Mucosa of stomach (tissue), 1 donor: ENCODE measurements around the gene FGFR2.
"Not testable (repeated sequence)": the region's sequence is repeated elsewhere in the genome, so short reads cannot be mapped to it uniquely, and the experiment has no call there.

Experiments
- H3K27me3 ChIP-seq: one replicate; pipeline ENCODE4 v1.7.0; 2013; ENCODE audit warnings: mild to moderate bottlenecking, low read length; ENCODE audit not compliant: control insufficient read depth, insufficient read depth
- H3K36me3 ChIP-seq: one replicate; pipeline ENCODE4 v1.7.0; 2013; ENCODE audit warnings: low read length; ENCODE audit not compliant: control insufficient read depth, insufficient read depth
- H3K4me1 ChIP-seq: one replicate; pipeline ENCODE4 v1.7.0; 2013; ENCODE audit warnings: mild to moderate bottlenecking, low read length; ENCODE audit not compliant: control insufficient read depth, insufficient read depth
- H3K4me3 ChIP-seq: one replicate; pipeline ENCODE4 v1.7.0; 2013; ENCODE audit warnings: low read length
- H3K9ac ChIP-seq: one replicate; pipeline ENCODE4 v1.7.0; 2013; ENCODE audit warnings: mild to moderate bottlenecking, low read length, moderate library complexity
- H3K9me3 ChIP-seq: one replicate; pipeline ENCODE4 v1.7.0; 2013; ENCODE audit warnings: mild to moderate bottlenecking, low read length, moderate library complexity; ENCODE audit not compliant: control insufficient read depth
- donor health status: Pancreatic carcinoma.

The FGFR2 gene

DNA sequence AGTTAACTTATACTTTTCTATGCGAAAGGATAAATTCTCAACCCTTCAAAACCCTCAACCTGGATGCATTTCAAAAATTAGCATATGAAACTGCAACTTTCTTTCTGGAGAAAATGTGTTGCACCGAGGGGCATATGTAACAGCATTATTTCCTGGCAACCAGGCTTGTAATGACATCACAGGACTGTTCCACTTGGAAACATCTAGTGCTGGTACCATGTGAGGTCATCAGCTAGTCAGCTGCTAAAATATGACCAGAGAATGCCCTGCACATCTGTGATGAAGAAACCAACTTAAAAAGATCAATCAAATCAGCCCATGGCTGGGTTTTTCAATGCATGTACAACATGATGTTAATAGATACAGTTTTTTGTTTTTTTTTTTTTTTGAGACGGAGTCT, 40.0 kb downstream of the FGFR2 start:
- no peak overlapping the region for H3K4me3 ChIP-seq

DNA sequence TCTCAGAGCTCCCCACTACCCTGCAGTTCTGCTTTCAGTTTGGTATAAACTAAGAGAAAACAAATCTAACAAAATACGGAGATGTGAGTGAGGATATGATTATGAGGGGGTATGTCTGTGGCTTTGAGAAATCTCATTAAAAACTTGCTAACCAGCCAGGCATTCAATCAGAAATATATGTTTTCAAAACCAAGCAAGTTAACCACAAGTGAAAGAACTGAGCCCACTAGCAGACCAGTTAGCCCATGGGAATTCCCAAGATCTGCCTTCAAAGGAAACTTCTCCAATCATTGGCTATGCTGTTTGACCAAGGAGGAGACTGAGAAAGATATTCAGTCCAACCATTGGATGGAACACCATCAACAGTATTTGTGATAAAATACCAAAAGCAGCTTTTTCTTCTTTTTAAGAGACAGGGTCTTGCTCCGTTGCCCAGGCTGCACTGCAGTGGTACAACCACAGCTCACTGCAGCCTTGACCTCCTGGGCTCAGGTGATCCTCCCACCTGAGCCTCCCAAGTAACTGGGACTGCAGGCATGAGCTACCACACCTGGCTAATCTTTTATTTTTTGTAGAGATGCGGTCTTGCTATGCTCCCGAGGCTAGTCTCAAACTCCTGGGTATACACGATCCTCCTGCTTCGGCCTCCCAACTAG, 41.2 kb downstream of the FGFR2 start:
- Histone ChIP-seq H3K4me3 (no peak overlapping the region), H3K9me3 (no peaks in the 10 kb centered on the region), H3K9ac (no peak overlapping the region), H3K36me3 (no peaks in the 10 kb centered on the region), H3K4me1 (peaks cover 22% of the 10 kb centered on the region), H3K27me3 (no peaks in the 10 kb centered on the region)

More for the DNA sequence above, 40.0 kb downstream of the FGFR2 start:
- H3K4me1 ChIP-seq, result peaks cover 18% of the 10 kb centered on the region
- no peak overlapping the region for H3K9ac ChIP-seq
- no peaks in the 10 kb centered on the region for H3K9me3 ChIP-seq
- H3K27me3 ChIP-seq, result no peaks in the 10 kb centered on the region
- H3K36me3 ChIP-seq, result no peaks in the 10 kb centered on the region

- Histone ChIP-seq H3K9me3 (no peaks in the 10 kb centered on the region), H3K27me3 (no peaks in the 10 kb centered on the region), H3K9ac (no peak overlapping the region), H3K4me1 (peaks cover 22% of the 10 kb centered on the region), H3K36me3 (no peaks in the 10 kb centered on the region), H3K4me3 (no peak overlapping the region)
These were observed 41.8 kb downstream of the FGFR2 start for GRCh38 chr10:121556455-121556854.

GRCh38 chr10:121554916-121555315, 43.3 kb downstream of the FGFR2 start:
- not testable (repeated sequence) for H3K4me3 ChIP-seq, H3K9ac ChIP-seq, H3K9me3 ChIP-seq, H3K27me3 ChIP-seq, H3K36me3 ChIP-seq
- peaks cover 22% of the 10 kb centered on the region for H3K4me1 ChIP-seq

- peaks cover 22% of the 10 kb centered on the region for H3K4me1 ChIP-seq
- no peaks in the 10 kb centered on the region for H3K9me3 ChIP-seq
- H3K36me3 ChIP-seq, result peaks cover 6% of the 10 kb centered on the region
- H3K4me3 ChIP-seq, result no peak overlapping the region
- H3K27me3 ChIP-seq, result no peaks in the 10 kb centered on the region
- no peak overlapping the region for H3K9ac ChIP-seq
These were observed 44.6 kb downstream of the FGFR2 start for GRCh38 chr10:121553511-121554264.

- H3K4me3 ChIP-seq, result no peak overlapping the region
- H3K4me1 ChIP-seq, result peaks cover 22% of the 10 kb centered on the region
- H3K36me3 ChIP-seq, result peaks cover 6% of the 10 kb centered on the region
- H3K9me3 ChIP-seq, result no peaks in the 10 kb centered on the region
- no peaks in the 10 kb centered on the region for H3K27me3 ChIP-seq
- H3K9ac ChIP-seq, result no peak overlapping the region
These were observed 45.5 kb downstream of the FGFR2 start for GRCh38 chr10:121552746-121553145.

GRCh38 chr10:121551210-121551885, 46.9 kb downstream of the FGFR2 start:
- peaks cover 6% of the 10 kb centered on the region for H3K36me3 ChIP-seq
- no peaks in the 10 kb centered on the region for H3K9me3 ChIP-seq
- H3K4me3 ChIP-seq, result no peak overlapping the region
- no peak overlapping the region for H3K9ac ChIP-seq
- H3K27me3 ChIP-seq, result no peaks in the 10 kb centered on the region
- peaks cover 22% of the 10 kb centered on the region for H3K4me1 ChIP-seq

GRCh38 chr10:121544301-121544869, 53.9 kb downstream of the FGFR2 start:
- no peaks in the 10 kb centered on the region for H3K9me3 ChIP-seq
- H3K4me1 ChIP-seq, result peaks cover 7% of the 10 kb centered on the region
- peaks cover 3% of the 10 kb centered on the region for H3K36me3 ChIP-seq
- H3K4me3 ChIP-seq, result no peak overlapping the region
- H3K9ac ChIP-seq, result no peak overlapping the region
- H3K27me3 ChIP-seq, result no peaks in the 10 kb centered on the region

GRCh38 chr10:121543545-121543944, 54.7 kb downstream of the FGFR2 start:
- Histone ChIP-seq H3K9ac (no peak overlapping the region), H3K27me3 (no peaks in the 10 kb centered on the region), H3K4me1 (peaks cover 7% of the 10 kb centered on the region), H3K4me3 (no peak overlapping the region), H3K9me3 (no peaks in the 10 kb centered on the region), H3K36me3 (no peaks in the 10 kb centered on the region)

GRCh38 chr10:121541450-121542120, 56.7 kb downstream of the FGFR2 start:
- no peak overlapping the region for H3K9ac ChIP-seq
- peaks cover 7% of the 10 kb centered on the region for H3K4me1 ChIP-seq
- no peaks in the 10 kb centered on the region for H3K9me3 ChIP-seq
- H3K36me3 ChIP-seq, result no peaks in the 10 kb centered on the region
- H3K4me3 ChIP-seq, result no peak overlapping the region
- H3K27me3 ChIP-seq, result no peaks in the 10 kb centered on the region

DNA sequence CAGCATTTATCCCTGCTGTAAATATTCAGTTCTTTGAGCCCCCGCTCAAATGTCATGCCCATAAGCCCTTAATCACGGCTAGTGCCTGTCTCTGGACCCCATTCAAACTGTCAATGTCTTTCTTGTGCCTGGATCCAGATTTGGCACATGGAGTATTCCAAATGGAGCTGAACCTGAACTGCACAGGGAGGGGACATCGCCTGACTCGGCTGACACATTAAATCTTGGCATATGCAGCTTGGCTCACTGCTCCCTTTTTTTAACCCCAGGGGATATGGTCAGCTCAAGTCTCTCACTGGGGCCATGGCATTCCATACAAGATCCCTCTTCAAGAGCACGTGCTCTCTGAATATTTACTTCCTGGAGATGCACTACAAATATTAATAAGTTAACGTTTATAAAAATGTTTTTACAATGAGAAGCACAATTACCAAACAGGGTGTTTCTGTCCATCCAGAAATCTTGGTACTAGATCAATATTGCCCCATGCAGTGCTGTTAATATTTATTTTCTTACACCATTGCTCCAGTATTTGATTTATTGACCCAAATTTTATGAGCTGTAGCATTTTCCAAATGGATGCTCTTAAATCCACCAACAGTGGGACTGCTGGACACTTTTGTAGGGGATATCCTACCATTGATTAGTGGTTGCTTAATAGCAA, 57.4 kb downstream of the FGFR2 start:
- H3K4me1 ChIP-seq, result peaks cover 7% of the 10 kb centered on the region
- no peak overlapping the region for H3K4me3 ChIP-seq

More for the DNA sequence above, 57.4 kb downstream of the FGFR2 start:
- no peaks in the 10 kb centered on the region for H3K9me3 ChIP-seq
- H3K36me3 ChIP-seq, result no peaks in the 10 kb centered on the region
- no peaks in the 10 kb centered on the region for H3K27me3 ChIP-seq
- H3K9ac ChIP-seq, result no peak overlapping the region
